Pulmonary artery endothelial cell (primary cell): ENCODE measurements around the gene LINC00237. TPM values are rescaled to one million over a fixed set of nuclear protein-coding genes. Genes with fewer than 3 reads are reported as not detected.

Experiments
- DNase-seq: peaks from one replicate; pipeline ENCODE4 v3.0.0-alpha.2; 2011; ENCODE audit warnings: low read depth, low spot score
- total RNA-seq: library from RNA; depleted of rRNA; stranded (reverse); fragments of >200 nt; gene quantifications from 2 replicates; pipeline ENCODE4 v1.2.3, GENCODE V29; 2014

LINC00237 gene
- total RNA-seq, 1 donor from 2014 or later, result not detected

DNA sequence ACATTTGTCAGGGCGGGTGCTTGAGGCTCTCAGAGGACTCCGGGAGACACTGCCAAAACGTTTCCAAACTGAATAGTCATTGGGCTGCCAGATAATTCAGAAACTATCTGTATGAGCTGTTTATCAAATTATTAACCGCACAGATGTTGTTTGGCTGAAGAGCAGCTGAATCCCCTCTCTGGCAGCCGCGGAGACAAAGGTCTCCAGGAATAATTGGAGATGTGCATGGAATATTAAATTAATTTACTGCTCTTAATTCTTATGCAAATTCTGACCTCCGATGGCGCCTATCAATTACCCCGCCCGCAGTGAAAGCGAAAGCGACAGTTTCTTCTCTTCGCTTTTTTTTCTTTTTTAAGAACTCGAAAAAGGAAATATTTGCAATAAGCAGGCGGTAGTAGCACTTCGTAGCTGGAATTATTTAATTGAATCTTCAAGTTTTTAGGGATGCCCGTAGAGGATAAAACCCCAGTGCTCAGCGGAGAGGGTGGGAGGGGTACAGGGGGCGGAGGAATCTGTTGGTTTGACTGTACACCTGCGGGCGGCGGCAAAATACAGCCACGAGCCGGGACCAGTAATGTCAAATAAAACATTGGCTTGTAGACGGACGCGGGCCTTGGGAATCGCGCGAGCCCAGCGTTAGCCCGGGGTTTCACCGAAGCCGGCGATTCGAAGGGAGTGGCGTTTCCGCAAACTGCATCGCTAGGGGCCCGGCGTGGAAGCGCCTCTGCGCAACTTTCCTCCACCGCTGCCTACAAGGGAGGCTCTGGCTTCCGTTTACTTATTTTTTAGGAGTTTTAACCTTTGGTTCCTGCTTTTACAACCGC lies 6.2 kb downstream of the LINC00237 start:
- no peak for DNase-seq

DNA sequence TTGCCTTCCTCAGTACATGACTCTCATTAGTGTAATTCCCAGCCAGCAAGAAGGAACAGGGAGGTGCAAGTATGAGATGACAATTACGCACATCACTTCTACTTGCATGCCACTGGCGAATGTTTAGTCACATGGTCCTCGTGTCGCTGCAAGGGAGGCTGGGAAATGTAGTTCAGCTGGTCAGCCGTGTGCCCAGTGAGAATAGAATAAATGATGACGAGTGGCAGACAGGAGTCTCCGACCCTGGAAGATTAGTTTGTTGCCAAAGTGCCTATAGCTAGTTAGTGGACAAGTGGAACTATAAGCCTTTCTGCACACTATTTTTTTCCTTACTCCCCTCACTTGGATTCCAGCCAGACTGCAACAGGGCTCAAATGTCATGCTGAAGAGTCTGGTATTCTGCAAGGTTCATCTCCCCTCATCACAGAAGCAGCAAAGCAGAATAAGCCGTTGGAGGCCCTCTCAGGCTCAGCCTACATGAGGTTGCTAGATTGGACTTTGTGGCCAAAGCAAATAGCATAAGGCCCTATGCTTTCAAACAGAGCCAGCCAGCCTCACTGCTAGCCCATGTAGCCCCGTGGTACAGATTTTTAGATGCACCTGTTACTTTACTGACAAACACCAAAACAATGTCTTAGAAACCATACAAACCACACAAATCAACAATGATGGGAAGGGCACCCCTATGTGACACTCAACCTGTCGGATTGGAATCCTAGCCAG lies 9.7 kb downstream of the LINC00237 start:
- DNase-seq, result no peak

DNA sequence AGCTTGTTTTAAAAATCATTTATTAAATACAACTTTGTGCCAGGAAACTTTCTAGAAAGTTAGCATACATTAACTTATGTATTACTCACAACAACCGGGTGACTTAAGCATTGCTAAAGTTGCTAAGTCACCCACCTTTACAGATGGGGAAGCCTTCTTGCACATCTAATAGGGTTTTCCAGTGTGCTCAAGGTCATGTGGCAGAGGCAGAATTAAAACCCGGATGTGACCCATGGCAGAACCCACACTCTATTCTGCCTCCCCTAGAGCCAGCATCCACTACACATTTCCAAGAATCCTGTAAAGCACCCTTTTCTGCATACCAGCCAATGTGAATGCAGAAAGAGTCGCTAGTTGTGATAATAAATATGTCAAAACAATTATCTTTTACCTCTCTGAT lies 13.4 kb downstream of the LINC00237 start:
- DNase-seq, result no peak

DNA sequence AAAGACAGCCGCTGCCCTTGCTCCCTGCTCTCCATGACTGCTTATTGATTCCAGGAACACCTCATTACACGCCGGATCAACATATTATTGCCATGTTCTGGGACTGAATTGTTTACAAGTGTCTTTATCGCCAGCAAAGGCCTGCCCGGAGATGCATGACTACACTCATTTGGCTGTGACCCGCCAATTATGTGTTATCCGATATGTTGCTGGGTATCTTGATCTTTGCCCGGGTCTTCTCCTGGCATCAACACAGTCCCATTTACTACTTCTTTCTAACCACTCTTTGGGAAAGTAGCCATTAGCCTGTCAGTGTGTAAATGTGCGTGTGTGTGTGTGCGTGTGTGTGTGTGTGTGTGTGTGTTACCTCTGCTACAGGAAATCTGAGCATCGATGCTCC lies 15.4 kb downstream of the LINC00237 start:
- DNase-seq, result no peak

DNA sequence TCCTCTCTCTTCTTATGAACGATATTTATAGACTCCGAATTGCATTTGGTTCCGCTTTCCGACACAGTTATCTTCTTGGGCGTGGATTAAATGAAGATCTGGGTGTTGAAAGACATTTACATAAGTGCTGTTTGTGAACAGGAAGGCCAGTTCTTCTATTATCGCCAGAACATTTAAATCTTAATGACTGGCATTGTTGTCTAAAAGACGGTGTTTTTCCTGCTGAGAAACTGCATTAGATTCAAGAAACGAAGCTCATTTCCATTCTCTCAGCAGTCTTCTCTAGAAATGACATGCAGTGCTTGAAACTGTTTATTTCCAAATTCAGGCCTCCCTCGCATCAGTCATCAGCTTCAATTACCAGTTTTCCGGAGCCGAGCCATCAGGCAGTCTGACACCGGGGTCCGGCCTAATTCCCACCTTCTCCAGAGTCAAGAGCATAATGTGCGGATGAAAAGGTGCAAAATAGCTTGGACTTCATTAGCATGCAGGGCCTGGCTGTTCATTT lies 16.0 kb downstream of the LINC00237 start:
- no peak for DNase-seq

DNA sequence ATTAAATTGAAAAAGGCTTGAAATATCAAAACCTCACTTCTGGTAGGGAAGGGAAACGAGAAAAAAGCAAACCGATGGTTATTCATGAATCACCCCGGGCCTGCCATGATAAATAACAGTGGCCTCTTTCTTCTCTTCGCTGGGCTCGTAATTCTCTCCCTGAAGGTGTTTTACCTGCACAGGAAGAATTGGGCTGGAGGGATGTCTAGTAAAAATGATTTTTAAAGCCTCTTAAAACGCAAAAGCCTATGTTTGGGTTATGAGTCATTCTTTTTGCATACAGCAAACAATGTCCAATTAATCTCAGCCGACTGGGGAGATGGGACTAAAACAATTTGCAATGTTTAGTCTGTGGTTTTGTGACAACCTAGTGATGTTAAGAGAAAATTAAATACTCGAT lies 16.8 kb downstream of the LINC00237 start:
- no peak for DNase-seq

DNA sequence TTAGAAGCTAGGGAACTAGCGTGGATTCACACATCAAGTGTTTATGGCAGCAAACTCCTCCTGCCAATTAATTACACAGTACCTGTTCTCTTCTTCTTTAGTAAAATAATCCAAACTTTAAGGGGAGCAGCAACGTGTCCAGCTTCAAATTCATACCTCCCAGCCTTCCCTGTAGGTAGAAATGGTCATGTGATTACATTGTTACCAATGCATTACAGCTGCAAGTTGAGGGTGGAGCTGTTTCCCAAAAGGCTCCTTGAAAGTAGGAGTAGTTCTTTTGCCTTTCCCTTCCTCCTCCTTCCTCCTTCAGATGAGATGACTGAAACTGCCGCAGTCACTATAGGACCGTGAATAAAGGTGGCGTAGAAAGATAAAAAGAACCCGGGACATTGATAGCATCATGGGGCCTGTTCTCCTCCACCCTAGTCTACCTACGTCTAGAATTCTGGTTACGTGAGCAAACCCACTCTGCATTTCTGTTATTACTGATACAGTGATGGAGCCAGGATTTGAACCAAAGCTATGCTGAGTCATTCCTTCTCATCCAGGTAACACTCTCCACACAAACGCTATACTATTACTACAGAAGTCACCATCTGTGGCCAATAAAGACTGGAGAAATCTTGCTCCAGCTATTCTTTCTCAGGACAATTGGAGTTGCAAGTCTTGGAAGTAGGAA lies 18.2 kb downstream of the LINC00237 start:
- DNase-seq, result no peak

DNA sequence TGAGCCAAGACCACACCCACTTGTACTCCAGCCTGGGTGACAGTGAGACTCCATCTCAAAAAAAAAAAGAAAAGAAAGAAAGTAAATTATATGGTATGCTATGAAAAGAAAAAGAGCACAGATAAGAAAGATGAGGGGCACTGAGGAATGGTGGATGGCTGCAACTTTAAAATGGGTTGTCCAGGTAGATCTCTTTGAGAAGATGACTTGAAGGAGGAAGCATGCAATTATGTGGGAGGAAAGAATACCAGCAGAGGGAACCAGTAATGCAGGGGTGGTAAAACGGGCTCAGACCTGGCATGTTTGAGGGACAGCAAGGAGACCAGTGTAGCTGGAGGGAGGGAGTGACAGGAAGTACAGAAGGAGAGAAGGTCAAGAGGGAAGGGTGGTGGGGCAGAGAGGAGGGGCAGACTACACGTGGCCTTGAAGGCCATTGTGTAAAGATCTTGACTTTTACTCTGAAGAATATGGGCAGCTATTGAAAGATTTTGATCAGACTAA lies 22.3 kb downstream of the LINC00237 start:
- no peak for DNase-seq

DNA sequence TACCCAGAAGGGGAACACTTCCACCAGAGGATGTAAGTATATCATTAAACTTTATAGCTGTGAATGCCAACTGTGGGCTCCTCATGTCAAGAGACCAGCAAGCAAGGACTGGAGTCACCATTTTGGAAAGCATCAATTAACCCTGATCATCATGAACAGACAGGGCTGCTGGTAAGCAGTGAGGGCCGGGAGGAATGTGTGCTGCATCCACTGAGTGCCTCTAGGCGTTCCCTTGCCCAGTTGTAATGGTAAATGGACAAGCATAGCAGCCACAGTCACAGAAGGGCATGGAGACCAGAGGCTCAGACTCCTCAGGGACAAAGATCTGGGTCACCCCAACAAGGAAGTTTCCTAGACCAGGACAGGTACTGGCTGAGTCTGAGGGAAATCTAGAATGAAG lies 23.6 kb downstream of the LINC00237 start:
- no peak for DNase-seq

DNA sequence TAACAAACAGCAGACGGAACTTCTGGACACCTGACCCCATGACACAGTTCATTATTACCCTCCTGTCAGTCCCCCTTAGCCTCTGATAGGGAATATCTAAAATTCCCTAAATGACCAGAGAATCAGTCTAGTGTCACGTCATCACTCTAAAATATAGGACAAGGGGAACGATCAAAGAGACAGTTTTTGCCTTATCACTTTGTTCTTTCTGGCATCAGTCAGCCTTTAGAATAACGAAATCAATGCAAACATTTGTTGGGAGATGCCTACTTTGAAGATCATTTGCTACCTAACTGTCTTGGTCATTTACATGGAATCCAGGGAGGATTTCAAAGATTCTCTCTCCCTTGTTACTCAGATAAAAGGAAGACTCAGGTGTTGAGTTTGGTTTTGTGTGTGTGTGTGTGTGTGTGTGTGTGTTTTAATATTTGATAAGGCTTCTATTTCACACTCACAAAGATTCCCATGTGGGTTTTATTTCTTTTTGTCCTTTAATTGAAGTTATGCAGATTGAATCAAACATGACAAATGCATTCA lies 28.3 kb downstream of the LINC00237 start:
- DNase-seq, result no peak

DNA sequence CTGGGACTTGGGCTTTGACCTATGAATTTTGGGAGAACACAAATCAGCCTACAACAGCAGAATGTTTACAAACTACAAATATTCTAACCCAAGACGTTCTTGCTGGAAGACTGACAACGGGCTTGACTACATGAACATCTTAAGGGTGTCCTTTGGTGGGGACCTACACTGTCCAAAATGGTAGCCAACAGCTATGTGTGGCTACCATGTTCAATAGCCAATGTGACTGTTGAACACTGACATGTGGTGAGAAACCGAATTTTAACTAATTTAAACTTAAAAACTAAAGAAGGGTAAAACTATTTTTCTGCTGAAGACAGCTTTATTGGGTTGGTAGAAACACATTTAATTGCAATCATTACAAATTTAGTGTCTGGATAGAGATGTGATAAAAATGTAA lies 30.1 kb downstream of the LINC00237 start:
- DNase-seq, result no peak

DNA sequence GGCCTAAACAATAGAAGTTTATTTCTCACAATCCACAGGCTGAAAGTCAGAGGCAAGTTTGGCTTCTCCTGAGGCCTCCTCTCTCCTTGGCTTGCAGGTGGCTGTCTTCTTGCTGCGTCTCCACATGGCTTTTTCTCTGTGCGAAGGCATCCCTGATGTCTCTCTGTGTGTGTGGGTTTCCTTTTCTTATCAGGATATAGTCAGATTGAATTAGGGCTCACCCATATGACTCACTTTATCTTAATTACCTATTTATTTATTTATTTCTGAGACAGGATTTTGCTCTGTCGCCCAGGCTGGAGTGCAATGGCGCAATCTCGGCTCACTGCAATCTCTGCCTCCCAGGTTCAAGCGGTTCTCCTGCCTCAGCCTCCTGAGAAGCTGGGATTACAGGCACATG lies 30.7 kb downstream of the LINC00237 start:
- DNase-seq, result no peak

DNA sequence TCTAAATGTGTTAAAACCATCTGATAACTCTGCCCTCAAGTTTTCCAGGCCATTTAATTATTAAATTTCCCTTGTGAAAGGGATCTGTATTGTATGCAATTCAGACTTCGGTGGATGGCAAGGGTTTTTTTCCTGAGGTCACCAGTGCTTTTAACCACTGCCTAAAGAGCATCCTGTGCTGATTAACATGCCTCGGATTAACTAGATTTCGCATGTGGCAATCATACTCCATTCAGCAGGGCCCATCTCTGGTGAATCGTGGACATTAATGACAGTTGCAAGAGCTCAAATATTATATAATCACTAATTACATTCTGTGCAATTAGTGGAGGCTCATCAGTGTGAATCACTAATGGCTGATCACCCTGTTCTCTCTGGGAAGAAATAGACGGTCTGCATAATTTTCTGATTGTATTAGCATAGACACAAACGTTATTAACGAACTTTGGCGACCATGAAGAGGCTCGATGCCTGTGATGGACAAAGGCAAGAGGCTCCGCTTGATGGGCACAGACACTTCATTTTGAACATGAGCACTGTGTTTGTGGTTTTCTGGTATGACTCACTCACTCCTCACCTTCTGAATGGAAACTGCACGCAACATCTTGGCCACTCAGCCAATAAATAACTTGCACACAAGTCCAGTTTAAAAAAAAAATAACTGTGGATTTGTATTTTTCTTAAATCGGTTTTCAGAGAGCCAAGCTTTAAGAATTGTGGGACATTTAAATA lies 31.4 kb downstream of the LINC00237 start:
- no peak for DNase-seq

DNA sequence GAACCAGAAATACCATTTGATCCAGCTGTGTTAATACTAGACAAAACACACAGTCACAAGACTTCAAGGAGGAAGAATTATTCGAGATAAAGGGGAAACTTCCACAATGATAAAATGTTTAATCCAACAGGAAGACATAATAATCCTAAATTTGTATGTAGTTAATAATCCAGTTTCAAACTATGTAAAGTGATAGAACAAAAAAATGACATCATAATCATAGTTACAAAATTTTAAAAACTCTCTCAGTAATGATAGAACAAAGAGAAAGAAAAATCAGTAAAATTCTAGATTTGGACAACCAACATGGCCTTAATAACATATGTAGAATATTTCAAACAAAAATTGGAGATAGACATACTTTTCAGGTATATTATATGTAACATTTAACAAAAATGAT lies 38.9 kb downstream of the LINC00237 start:
- DNase-seq, result no peak

DNA sequence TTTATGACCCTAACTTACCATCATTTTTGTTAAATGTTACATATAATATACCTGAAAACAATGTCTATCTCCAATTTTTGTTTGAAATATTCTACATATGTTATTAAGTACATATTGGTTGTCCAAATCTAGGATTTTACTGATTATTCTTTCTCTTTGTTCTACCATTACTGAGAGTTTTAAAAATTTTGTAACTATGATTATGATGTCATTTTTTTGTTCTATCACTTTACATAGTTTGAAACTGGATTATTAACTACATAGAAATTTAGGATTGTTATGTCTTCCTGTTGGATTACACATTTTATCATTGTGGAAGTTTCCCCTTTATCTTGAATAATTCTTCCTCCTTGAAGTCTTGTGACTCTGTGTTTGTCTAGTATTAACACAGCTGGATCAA lies 41.2 kb downstream of the LINC00237 start:
- no peak for DNase-seq

DNA sequence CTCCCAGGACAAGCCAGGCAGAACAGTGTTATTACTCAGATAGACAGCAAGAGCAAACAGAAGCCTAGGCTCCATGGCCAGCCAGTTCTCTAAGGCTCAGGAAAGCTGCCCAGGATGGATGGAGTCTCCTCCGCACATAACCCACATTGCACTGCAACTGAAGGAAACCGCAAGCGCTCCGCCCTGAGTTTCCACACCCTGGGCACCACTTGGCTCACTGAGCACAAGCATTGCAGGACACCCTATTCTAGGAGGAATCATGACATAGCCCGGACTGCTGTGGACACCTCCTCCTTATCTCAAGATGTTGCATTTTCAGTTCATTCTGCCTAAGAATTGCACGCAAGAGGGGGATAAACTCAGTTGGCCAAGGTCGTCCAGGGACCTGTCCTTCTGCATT lies 42.9 kb downstream of the LINC00237 start:
- no peak for DNase-seq

DNA sequence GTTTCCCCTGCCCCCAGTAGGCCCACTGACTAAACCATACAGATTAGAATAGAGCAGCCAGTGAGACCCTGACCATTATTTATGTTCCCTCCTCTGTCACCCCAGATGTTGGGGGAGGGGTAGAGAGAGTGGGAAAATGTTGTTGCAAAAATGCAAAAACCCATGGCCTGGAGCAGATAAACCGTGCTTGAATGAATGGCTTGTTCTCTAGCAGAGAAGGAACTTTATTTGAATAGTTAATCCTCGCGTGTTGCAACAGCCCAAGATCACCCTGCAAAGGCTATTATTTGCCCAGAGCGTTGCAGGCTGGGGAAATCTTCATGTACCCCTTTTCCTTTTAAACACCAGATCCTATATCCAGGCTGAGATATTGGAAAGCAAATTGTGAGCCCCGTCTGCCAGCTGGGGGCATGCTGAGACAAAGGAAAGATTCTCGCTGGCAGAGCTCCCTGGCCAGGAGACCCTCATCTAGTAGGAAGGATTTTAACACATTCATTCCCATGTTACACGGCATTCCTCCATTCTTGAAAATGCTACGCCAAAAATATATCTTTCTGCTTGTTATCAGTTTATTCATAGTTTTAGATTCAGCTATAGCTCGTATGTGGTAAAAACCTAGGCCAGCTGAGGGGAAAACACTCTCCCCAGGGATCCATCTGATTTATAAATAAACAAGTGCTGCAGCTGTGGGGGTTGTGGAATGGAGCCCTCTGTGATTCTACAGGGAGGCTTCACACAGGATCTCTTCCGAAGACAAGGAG lies 53.0 kb downstream of the LINC00237 start:
- DNase-seq, result no peak

DNA sequence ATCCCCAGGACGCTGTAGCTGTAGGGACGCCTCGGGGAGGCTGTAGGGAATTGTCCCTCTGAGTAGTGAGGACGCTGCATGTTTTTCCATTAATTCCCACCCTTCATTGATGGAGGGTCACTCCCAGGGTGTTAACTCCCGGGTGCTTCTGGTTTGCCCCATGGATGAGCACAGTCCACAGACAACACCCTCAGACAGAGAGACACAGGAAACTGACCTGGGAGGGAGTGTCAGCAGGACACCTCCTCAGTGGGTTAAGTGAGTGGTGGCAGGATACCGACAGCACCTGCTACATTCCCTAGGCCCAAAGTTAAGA lies 53.5 kb downstream of the LINC00237 start:
- no peak for DNase-seq

DNA sequence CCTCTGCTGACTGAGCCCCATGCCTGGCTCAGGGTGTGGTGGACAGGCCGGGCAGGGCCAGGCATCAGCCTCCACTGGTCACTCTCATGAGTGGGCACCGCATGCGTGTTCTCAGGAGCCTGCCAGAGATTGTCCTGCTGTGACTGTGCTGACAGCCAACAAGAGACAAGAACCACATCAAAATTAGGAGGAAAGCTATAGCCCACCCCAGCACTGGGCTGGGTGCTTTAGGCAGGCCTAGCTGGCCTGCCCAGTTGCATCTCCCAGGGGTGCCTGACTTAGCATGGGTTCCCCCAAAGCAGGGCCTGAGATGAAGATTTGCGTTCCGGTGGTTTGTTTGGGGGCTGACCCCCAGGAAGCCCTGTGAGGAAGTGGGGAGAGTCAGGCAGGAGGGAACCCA lies 53.9 kb downstream of the LINC00237 start:
- DNase-seq, result no peak

DNA sequence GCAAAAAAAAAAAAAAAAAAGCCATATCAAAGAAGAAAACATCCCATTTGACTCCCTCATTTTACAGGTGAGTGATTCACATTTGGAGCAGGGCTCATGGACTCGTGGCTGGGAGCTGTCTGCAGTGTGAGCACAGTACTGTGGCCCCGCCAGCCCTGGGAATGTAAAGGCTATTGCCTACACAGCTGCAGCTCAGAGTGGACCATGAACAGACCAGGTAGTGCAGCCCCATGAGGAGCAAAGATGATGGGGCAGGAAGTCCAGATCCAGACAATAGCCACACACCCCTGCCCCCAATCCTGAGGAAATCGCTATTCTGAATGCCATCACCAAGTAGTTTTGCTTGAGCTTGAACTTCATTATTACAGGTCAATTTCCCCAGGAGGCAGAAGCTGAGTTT lies 55.4 kb downstream of the LINC00237 start:
- no peak for DNase-seq
